Endothelial cell of umbilical vein (primary cell): ENCODE measurements around the gene ITPKB. TPM values are rescaled to one million over a fixed set of nuclear protein-coding genes. Genes with fewer than 3 reads are reported as not detected.
A peak's percentile ranks its signal among the peaks of the same experiment; 100 is the strongest.

Experiments
- BruUV-seq: library from RNA; stranded (reverse); fragments of 400-500 nt; replicated peaks from 2 replicates; lab custom pipeline; 2021; lab: Mats Ljungman, UMichigan
- CTCF ChIA-PET: fragments of 300-600, 350-600 bp; sonication (Branson Sonifier 250); formaldehyde crosslinking; loops from one replicate; lab custom pipeline; 2021; ENCODE audit warnings: antibody characterized with exemption, inconsistent platforms; lab: Charles Lee
- POLR2A ChIA-PET: fragments of 300-600, 350-600 bp; sonication (Branson Sonifier 250); formaldehyde crosslinking; loops from one replicate; lab custom pipeline; 2021; ENCODE audit warnings: antibody characterized with exemption, inconsistent platforms; lab: Charles Lee
- DNase-seq: peaks from one replicate; pipeline ENCODE4 v3.0.0-alpha.2; 2011; ENCODE audit warnings: low read depth, low spot score
- FAIRE-seq: peaks from 2 replicates; lab custom pipeline; 2011; peaks lifted over from hg19 to GRCh38; lab: Jason Lieb, UNC
- H2AFZ ChIP-seq: 2 replicates; pipeline ENCODE4 v1.6.0; 2012; ENCODE audit warnings: low read depth, low read length, control low read depth, inconsistent platforms
- H3K27ac ChIP-seq: 2 replicates; pipeline ENCODE4 v1.5.1; 2011; ENCODE audit warnings: low read depth, mild to moderate bottlenecking, control low read depth, low read length, moderate library complexity; ENCODE audit not compliant: insufficient read depth
- H3K27me3 ChIP-seq, 2 experiments: 2 replicates each; pipeline versions ENCODE4 v1.6.0 to v1.6.1; 2011; ENCODE audit warnings: low read length in 2 of 2, mixed read lengths in 1 of 2; ENCODE audit not compliant: control insufficient read depth in 2 of 2, insufficient read depth in 2 of 2
- H3K36me3 ChIP-seq, 2 experiments: 2 replicates in 1 of 2; 3 replicates in 1 of 2; pipeline ENCODE4 v1.5.1; 2011; ENCODE audit warnings: low read length in 2 of 2, mild to moderate bottlenecking in 1 of 2, moderate library complexity in 1 of 2; ENCODE audit not compliant: control insufficient read depth in 2 of 2, insufficient read depth in 2 of 2; ENCODE audit errors: extremely low read depth in 1 of 2
- H3K4me1 ChIP-seq: 3 replicates; pipeline ENCODE4 v1.5.1; 2011; ENCODE audit warnings: mild to moderate bottlenecking, low read length; ENCODE audit not compliant: control insufficient read depth, insufficient read depth; ENCODE audit errors: extremely low read depth
- H3K4me2 ChIP-seq: 2 replicates; pipeline ENCODE4 v1.6.1; 2011; ENCODE audit warnings: low read length, control low read depth, mixed read lengths; ENCODE audit not compliant: insufficient read depth
- H3K4me3 ChIP-seq, 3 experiments: fragments of 200-600 bp in 1 of 3; sonication (generic), shearing (Covaris generic) in 1 of 3; replicated peaks in 1 of 3; 2 replicates each; pipeline ENCODE4 v1.5.1; 2011 to 2016; ENCODE audit warnings: control low read depth in 3 of 3, low read length in 3 of 3, mild to moderate bottlenecking in 2 of 3, inconsistent platforms in 1 of 3, low read depth in 1 of 3, moderate library complexity in 1 of 3; ENCODE audit not compliant: insufficient read depth in 1 of 3
- H3K79me2 ChIP-seq: 2 replicates; pipeline ENCODE4 v1.6.0; 2012; ENCODE audit warnings: low read length, inconsistent platforms; ENCODE audit not compliant: control insufficient read depth, insufficient read depth
- H3K9ac ChIP-seq: replicated peaks from 2 replicates; pipeline ENCODE3; 2011; ENCODE audit warnings: low read length, control low read depth; ENCODE audit not compliant: insufficient read depth; ENCODE audit errors: extremely low read depth
- H3K9me1 ChIP-seq: replicated peaks from 3 replicates; pipeline ENCODE4 v1.6.0; 2011; ENCODE audit warnings: mild to moderate bottlenecking, low read length; ENCODE audit not compliant: control insufficient read depth, insufficient read depth; ENCODE audit errors: extremely low read depth
- H3K9me3 ChIP-seq: replicated peaks from 2 replicates; pipeline ENCODE4 v1.5.1; 2012; ENCODE audit warnings: low read length, inconsistent platforms; ENCODE audit not compliant: control insufficient read depth, insufficient read depth
- H4K20me1 ChIP-seq: replicated peaks from 2 replicates; pipeline ENCODE3; 2011; ENCODE audit warnings: mild to moderate bottlenecking, low read length; ENCODE audit not compliant: control insufficient read depth, insufficient read depth; ENCODE audit errors: extremely low read depth
- CTCF ChIP-seq, 2 donors: IDR thresholded peaks; 1 replicate in 1 of 2; 2 replicates in 1 of 2; pipeline ENCODE4 v1.5.1; 2011; ENCODE audit warnings: low read length in 2 of 2, mild to moderate bottlenecking in 2 of 2, moderate library complexity in 2 of 2, control low read depth in 1 of 2, inconsistent platforms in 1 of 2, low read depth in 1 of 2; ENCODE audit not compliant: insufficient read depth in 1 of 2; ENCODE audit errors: extremely low read depth in 1 of 2
- EZH2 ChIP-seq: IDR thresholded peaks from 2 replicates; pipeline ENCODE4 v1.6.1; 2012; ENCODE audit warnings: borderline replicate concordance, low read depth, mild to moderate bottlenecking, moderate library complexity, low read length, inconsistent platforms; ENCODE audit not compliant: severe bottlenecking
- FOS ChIP-seq: IDR thresholded peaks from 2 replicates; pipeline ENCODE4 v1.6.1; 2011; ENCODE audit warnings: mild to moderate bottlenecking, low read length, moderate library complexity, borderline replicate concordance; ENCODE audit not compliant: insufficient read depth
- MAX ChIP-seq: IDR thresholded peaks from 2 replicates; pipeline ENCODE4 v1.6.1; 2011; ENCODE audit not compliant: insufficient read depth, insufficient read length
- POLR2A ChIP-seq: IDR thresholded peaks from 2 replicates; pipeline ENCODE4 v1.6.1; 2012; ENCODE audit warnings: low read depth, mild to moderate bottlenecking, control low read depth, low read length
- dilution Hi-C: fragments of 300-500 bp; cut with MboI; formaldehyde crosslinking; loops from one replicate; pipeline ENCODE4 v1.15.0; 2019; ENCODE audit warnings: low sequenced_read_pairs; ENCODE audit not compliant: extremely low pct_ligation_motif_present
- intact Hi-C: fragments of 100-400 bp; cut with micrococcal nuclease; formaldehyde crosslinking; loops from one replicate; pipeline ENCODE4 v1.10.0; 2022
- polyA plus RNA-seq, 4 experiments: library from polyadenylated mRNA; depleted of rRNA in 3 of 4; stranded (reverse) in 3 of 4; unstranded in 1 of 4; fragments of >200 nt; gene quantifications; 2 replicates each; pipeline versions ENCODE4 v1.2.1 to v1.2.3, GENCODE V29; 2011 to 2012; ENCODE audit warnings: missing spikeins in 1 of 4
- total RNA-seq: library from RNA; stranded (reverse); gene quantifications from 2 replicates; pipeline ENCODE4 v1.2.3, GENCODE V29; 2021

ITPKB gene
- total and polyA plus RNA-seq, 2 donors (not counting 3 experiments of a cell fraction or from before 2014, with no cell fraction given) = 7.7 to 34.8 TPM

GRCh38 chr1:226663327-226663704 lies 75.8 kb downstream of the ITPKB start:
- no peaks in the 10 kb centered on the region for H3K9me3 ChIP-seq
- peaks cover 51% of the 10 kb centered on the region for H3K4me1 ChIP-seq
- dilution Hi-C loops = no loop called here
- TF ChIP-seq EZH2 = no peak
- TF ChIP-seq POLR2A = no peak
- no peak for TF ChIP-seq CTCF (IDR thresholded peaks at IDR 0.05; ENCODE audit: extremely low read depth in 1 of 2, insufficient read depth in 1 of 2, low read depth in 1 of 2, low read length in 2 of 2)
- no peak for TF ChIP-seq FOS
- TF ChIP-seq MAX = no peak
- H3K4me2 ChIP-seq = no peak overlapping the region
- no peak overlapping the region for H2AFZ ChIP-seq
- H3K27me3 ChIP-seq = no peaks in the 10 kb centered on the region
- BruUV-seq = no TSS peak
- intact Hi-C loops = loop anchor here (5.0 kb wide), 1 partner anchor 74 kb away; the partner anchor contains the start of gene ITPKB
- DNase-seq (no peak), FAIRE-seq (peak; percentile 8)
- H4K20me1 ChIP-seq = no peaks in the 10 kb centered on the region
- ChIA-PET POLR2A (no interaction called here), CTCF (interaction anchor here (1.0 to 1.6 kb wide), 6 partner anchors 9 to 165 kb away, joined by 3 to 8 read pairs (median 4); no protein-coding TSS in a partner anchor)
- H3K4me3 ChIP-seq = no peak overlapping the region
- no peaks in the 10 kb centered on the region for H3K79me2 ChIP-seq
- peak overlapping the region; percentile 86 for H3K27ac ChIP-seq
- no peak overlapping the region for H3K9ac ChIP-seq
- no peaks in the 10 kb centered on the region for H3K36me3 ChIP-seq
- no peaks in the 10 kb centered on the region for H3K9me1 ChIP-seq
